GM21390 (cell line): Measurements from ENCODE around the gene DAPK1.

Experiments used
- ATAC-seq: cut with Tn5 transposase; IDR thresholded peaks from one replicate; pipeline ENCODE4 v1.9.1; 2021; ENCODE audit not compliant: unreplicated experiment

DAPK1 gene

DNA sequence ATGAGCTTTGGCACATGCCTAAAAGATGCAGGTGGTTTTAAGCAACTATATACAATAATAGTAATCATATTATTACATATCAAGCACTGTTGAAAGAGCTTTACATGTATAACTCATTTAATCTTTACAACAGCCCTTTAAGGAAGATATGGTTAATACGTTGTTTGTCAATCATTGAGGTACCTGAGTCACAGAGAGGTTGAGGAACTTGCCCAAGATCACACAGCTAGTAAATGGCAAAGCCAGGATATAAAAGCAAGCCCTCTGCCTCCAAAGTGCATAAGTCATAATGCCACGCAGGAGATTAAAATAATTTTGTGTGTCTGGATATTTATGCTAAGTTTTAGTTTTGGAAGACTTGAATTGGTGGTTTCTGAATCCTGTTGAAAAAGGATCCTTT, 90.2 kb downstream of the DAPK1 start:
- no peak for ATAC-seq

DNA sequence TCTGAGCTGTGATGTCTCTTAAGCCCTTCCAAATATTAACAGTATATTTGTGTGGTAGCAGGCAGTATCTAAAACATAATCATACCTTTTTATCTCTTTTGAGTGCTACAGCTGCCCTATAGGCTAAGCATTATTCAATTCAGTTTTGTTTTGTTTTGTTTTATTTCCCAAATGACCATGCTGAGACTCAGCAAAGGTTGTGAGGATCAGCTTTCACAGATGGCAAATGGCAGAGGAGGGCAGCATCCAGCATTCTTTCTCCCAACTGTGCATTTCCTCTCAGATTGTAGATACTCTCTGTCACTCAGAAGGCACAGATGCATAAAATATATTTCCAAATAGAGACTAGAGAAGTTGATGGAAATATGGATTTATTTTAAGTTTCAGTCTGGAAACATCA, 90.7 kb downstream of the DAPK1 start:
- ATAC-seq: no peak

DNA sequence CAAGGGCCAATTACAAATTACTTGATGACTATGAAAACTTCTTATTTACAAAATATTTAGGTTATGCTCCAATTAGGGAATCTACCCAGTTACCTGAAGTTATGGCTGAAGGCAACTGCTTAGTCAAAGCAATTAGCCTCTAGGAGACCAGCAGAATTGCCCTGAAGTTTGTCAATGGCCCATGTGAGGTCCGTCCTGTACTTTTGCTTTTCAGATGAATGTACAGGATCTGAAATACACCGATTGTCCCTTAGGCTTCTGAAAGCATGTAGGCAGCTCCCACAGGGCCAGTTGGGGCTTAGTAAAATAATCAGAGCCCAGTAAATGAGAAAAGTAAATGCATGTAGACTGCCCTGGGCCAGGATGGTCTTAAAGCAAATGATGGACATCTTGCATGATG, 93.3 kb downstream of the DAPK1 start:
- ATAC-seq: no peak

DNA sequence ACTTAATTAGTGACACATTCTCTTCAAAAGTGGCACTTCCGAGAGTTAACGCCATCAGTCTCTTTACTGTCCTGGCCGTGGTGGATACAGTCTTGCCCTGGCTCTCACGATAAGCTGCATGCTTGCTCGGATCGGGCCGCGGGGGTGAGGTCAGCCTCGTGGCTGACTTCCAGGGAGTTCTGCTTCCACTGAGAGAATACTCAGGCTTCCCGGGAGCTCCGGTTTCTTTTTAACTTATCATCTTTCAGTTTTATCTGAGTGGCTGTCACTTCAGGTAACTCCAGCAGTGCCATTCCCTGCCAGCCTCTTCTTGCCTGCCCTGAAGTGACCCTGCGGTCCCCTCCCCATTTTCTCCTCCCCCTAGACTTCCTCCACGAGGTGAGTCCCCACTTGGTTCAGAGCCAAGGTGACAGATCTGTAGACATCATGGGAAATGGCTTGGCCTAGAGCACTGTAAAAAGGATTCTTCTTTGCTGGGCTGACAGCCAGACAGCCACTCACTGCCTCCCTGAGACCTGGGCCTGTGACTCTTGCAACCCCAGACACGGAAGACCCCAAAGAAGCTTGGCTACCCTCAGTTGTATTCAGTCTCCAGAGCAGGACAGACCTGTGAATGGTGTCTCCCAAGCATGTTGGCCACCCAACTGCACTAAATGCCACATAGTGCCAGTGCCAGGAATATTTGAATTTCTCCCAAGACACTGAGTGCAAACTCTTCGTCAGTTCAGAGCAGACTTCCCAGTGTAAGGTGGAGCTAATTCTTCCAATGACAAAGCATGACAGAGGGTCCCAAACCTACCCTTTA, 95.1 kb downstream of the DAPK1 start:
- ATAC-seq: no peak

DNA sequence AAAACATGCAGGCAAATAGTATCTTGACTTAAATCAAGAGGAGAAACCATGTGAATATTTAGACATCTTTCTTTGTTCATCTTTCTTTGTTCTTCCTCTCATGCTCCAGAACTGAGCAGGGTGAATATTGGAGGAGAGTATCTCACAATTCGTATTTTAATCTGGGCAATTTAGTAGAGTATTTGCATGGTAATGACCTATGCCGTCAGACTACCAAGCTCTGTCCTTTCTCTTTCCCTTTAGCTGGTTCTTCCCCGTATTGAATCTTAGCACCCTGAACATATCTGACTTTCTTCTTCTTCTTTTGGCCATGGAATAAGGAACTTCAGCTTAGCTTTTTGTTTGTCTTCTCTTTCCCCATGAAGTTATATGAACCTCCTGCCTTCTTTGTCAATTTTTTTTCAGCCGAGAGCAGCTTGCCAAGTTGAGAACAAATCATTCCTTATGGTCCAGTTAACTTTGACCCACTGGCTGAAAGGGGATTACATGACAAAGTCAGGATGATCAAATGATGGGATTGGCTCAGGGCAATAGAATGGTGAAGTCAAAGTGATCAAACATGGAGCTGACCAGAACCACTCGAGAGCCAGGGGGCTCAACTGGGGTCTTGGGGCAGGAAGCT, 95.8 kb downstream of the DAPK1 start:
- no peak for ATAC-seq

DNA sequence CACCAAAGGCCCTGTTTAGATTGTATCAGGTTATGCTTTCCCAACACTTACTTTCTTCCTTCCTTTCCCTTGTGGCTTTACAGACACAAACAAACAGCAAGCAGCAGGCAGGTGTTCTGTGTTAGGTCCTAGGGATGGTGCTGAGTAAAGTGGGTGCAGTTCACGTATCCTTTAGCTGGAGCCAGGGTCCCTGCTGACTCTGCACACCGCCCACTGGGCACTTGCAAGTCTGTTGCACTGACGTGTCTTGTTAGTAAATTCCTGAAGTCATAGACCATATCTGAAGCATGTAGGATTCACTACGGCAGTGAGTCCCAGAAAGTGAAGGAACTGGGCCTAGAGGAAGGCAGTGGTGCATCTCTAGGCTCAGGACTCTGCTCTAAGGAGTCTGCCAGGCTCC, 96.5 kb downstream of the DAPK1 start:
- ATAC-seq: no peak

DNA sequence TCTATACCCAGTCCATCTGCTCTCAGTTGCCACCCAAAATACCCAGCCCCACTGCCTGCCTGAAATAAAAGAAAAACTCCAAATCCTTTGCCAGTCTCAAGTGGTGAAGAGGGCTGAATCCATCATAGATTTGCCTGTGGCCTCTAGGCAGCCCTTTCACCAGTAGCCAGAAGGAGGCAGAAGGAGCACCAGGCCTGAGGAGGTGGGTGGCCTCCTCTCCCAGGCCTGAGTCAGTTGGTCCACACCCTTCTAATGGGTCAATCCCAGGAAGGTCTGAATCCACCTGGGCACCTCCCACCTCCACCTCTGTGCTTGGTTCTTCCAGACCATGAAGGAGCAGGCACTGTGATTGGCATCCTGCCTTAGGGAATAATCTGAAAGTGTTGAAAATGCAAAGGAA, 97.0 kb downstream of the DAPK1 start:
- no peak for ATAC-seq

DNA sequence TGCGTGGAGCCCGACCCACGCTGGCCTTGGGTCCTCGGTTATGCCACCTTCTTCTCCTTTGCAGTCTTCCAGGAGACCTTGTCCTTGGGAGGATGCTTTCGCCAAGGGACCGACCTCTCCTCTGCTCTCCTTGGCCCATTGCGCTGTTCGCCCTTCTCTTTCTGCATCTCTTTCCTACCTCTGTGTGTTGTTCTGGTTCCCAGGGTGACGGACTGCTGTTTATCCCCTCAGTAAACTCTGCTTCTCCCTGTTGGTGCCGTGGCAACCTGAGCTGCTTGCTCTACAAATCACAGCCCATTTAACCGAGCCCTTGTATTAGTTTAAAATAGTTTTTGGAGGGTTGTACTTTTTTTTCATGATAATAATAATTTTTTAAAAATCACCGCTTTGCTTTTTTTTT, 97.9 kb downstream of the DAPK1 start:
- ATAC-seq: no peak

DNA sequence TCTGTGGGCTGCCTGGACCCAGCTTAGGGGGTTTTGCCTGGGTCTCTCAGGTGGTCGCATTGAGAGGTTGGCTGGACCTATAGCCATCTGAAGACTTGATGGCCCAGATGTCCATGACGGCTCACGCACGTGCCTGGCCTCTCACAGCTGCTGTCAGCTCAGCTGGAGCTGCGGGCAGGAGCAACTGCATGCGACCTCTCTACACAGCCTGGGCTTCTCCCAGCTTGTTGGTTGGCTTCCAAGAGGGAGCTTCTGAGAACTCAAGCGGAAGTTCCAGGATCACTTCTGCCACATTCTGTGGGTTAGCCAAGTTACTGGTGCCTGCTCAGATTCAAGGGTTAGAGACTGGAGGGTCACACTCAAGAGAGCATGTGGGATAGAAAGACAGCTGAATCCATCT, 99.2 kb downstream of the DAPK1 start:
- no peak for ATAC-seq

DNA sequence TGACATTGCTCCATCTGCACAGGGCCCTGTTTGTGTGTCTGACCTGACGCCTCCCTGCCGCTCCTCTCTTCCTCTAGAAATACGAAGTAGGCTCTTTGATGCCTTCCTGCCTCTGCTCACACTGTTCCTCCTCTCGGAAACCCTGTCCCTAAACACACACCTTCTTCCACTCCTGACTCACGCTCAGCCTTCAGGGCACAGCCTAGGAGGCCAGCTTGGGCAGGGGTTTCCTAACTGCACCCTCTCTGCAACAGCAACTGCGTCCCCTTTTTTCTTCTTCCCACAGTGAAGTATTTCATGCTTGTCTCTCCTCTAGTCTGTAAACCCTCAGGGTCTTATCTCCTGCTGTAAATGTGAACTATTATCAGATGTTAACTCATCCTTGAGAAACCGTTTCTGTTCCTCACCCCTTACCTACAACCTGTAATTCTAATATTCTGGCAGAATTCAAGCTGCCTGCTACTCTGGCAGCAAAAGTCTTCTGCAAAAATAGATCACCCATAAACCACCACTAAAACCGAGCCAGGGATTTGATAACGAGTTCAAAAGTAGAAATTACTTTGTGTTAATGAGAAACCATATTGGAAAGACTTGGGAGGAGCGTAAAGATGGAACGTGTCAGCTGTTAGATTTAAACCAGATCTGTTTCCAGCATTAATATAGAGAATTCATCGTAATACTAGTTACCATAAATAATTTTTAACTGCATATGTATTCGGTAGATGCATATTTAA, 100.2 kb downstream of the DAPK1 start:
- ATAC-seq: no peak

DNA sequence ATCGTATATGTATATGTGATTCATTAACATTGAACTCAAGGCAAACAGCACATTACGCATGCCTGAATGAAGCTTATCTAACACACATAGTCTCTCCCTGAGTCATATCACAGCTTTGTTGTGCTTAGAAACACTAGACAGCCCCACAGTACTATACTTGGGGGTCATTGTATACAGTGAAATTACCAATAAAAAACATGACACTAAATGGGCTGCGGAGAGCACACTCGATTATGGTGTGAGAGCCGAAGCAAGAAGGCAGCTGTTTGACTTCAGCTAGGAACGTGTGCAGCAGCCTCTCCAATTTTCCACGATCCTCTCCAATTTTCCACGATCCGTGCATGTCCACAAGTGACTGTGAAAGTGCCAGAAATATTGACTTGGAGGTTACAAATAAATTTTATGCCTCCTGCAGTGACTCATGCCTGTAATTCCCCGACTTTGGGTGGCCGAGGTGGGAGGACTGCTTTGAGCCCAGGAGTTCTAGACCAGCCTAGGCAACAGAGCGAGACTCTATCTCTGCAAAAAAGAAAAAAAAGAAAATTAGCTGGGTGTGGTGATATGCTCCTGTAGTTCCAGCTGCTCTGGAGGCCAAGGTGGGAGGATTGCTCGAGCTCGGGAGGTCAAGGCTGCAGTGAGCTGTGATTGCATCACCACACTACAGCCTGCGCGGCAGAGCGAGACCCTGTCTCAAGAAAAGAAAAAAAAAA, 102.4 kb downstream of the DAPK1 start:
- ATAC-seq: no peak

DNA sequence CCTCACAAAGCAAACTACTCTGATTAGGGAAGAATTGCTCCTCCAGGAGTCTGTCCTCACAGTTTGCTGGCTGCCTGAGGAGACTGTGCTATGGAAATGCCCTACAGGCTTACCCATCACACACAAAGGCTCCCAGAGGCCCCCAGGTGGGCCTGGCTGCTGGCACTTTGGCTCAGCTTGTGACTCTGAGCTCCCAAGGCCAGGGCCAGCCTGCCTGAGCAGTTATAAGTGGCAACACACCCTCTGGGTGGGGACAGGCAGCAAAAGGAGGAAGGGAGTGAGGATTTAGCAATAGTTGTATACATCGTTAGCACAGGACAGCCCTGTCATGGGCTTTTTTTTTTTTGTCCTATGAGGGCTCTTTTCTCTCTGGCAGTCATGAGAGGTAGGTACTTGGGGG, 103.5 kb downstream of the DAPK1 start:
- no peak for ATAC-seq

DNA sequence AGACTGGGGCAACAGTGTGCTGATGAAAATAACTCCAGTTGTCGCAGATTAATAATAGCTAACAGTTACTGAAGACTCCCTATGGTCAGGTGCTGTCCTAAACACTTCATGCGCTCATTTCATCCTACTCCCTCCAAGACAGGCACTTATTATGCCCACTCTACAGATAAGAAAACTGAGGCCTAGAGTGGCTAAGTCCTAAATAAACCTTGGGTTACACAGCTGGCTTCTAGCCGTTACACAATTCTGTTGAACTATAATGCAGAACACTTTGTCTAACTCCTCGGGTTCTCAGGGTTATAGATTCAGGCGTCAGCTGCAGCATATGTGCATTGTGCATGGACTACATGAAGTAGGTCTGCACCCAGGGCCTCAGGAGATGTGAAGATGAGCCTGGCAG, 103.9 kb downstream of the DAPK1 start:
- ATAC-seq: no peak

DNA sequence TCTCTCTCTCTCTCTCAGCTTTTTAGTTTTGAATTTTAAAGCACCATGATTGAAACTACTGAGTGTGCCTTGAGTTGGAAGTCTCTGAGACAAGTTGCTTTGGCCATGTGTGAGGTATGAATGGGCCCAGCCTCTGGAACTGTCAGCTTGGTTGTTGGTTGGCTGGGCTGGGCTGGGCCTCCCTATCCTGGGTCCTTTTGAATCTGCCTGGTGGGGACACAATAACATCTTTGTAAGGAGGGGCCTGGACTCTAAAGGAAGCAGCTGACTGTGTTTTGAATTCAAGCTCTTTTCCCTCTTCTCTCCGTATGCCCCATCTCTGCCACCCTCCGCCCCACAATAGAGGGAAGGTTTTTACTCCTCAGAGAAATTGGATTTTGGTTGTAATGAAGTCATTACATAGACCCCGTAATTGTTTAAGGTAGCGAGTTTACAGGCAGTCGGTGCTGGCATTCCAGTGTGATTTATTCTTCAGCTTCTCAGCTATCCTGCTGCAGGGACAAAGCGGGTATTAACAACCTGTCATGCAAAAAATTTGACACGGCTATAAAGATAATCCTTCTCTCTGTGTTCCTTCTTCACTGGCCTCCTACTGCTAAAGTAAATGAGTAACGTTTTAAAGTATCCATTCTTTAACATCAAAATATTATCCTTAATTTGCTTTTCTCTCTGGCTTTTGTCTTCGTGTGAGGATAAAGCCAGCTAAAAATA, 105.4 kb downstream of the DAPK1 start:
- ATAC-seq: no peak

DNA sequence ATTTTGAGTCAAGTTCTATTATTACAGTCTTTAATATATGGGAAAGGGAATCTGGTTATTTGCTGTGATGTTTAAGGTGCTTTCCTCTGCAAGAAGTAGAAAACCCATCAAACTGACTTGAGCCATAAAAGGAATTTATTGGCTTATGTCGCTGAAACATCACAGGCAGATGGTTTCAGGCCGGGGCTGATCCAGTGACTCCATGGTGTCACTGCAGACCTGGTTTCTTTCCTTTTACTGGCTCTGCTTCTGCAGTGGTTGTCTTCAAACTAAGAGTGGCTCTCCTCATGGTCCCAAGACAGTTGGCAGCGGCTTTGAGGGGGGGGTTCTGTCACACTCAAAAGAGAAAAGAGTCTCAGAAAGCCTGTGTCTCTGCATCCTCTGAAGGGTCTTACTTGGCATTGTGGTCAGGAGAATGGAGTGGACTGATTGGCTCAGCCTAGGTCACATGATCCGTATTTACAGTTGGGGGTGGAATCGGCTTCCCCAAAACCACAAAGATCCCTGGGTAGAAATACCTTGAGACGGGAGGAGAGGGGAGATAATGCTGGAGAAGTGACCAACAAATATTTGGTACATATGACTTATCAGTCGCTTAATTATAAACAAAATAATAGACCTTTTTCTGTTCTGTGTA, 106.3 kb downstream of the DAPK1 start:
- ATAC-seq: no peak

DNA sequence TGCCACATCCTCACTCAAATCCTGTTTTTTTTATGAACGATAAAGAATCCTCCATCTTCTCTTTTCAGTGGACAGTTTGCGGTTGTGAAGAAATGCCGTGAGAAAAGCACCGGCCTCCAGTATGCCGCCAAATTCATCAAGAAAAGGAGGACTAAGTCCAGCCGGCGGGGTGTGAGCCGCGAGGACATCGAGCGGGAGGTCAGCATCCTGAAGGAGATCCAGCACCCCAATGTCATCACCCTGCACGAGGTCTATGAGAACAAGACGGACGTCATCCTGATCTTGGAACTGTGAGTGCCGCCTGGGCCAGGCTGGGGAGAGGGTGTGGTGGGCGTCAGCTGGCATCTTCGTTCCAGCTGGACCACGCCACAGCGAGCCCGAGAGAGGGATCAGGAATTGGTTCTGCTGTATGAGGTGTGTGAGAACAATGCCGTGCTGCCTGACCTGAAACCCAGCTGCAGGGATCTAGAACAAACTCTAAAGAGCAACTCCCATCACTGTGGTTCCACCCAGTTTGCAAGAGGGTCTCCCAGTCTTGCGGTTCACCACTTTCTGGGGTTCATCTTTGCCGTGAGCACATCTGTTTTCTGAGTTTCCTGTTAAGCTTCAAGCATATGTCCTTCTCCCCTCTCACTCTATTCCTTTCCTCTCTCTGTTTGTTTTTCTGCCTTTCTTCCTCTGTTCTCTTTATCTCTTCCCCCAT, 107.4 kb downstream of the DAPK1 start:
- peak; percentile 46 for ATAC-seq

DNA sequence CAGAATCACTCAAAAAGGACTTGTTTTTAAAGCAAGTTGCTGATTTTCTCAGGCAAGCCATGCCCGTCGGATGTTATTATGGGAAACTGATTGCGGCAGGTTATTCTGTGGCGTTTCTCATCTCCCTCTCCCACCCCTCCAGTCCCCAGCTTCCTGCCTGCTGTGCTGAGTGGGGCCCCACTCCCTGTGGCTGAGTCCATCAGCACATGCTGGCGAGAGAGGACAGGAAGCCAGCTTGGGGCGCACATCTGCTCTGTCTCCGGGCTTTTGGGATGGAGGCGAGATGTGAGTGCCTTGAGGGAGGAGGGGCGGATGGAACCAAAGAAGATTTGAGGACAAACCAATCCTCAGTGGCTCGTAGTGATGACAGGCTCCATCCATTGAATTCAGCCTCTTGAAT, 108.0 kb downstream of the DAPK1 start:
- ATAC-seq: no peak

DNA sequence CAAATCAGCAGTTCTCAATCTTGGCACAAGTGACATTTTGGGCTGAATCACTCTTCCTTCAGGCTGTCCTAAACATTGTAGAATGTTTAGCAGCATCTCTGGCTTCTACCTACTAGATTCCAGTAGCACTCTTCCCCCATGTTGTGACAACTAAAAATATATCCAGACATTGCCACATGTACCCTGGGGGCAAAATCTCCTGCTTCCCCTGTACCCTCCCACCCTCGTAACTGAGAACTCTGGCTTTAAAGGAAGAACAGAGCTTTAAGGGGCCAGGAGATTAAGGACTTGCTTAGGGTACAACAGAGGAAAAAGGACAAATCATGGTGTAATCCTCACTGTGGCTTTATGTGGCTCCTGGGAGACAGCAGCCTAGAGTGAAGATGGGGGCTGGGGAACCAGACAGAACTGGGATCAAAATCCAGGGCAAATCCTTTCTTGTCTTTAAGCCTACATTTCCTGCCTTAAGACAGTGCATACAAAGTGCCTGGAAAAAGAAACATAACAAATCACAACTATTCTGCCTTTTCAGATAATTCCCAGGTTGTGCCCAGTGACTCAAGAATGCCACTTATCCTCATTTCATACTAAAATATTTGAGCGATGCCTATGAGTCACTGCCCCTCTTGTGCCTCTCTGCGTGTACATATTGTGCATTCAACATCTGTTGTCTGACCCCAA, 109.3 kb downstream of the DAPK1 start:
- ATAC-seq: no peak

DNA sequence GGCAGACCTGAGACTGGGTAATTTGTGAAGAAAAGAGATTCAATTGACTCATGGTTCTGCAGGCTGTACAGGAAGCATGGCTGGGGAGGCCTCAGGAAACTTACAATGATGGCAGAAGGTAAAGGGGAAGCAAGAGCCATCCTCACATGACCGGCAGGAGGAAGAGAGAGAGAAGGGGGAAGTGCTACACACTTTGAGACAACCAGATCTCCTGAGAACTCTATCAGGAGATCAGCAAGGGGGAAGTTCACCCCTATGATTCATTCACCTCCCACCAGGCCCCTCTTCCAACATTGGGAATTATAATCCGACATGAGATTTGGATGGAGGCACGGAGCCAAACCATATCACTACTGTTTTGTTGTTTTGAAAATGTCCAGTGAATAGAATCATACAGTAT, 110.2 kb downstream of the DAPK1 start:
- ATAC-seq: no peak
